SU-DHL-6 (cell line): ENCODE measurements around the gene AHI1.

ENCODE experiments used
- CTCF ChIP-seq: fragments of 200-600 bp; sonication (generic); IDR thresholded peaks from one replicate; pipeline ENCODE4 v1.5.1; 2017; ENCODE audit warnings: antibody characterized with exemption, mild to moderate bottlenecking, low read length, moderate library complexity; ENCODE audit not compliant: insufficient read depth, poor library complexity, severe bottlenecking
- EZH2phosphoT487 ChIP-seq: fragments of 200-600 bp; sonication (generic), shearing (Covaris generic); conservative IDR thresholded peaks from 2 replicates; pipeline ENCODE4 v1.6.1; 2018; ENCODE audit warnings: mild to moderate bottlenecking, antibody characterized with exemption, low read length, moderate library complexity, mixed read lengths

- no peak for TF ChIP-seq CTCF
- no peak for TF ChIP-seq EZH2phosphoT487
Measured at GRCh38 chr6:135323979-135324378, 173.6 kb downstream of the AHI1 start.
